DMS53 (cell line): Measurements from ENCODE around the gene SPIB.
A peak's percentile ranks its signal among the peaks of the same experiment; 100 is the strongest.
"Not testable (repeated sequence)": the region's sequence is repeated elsewhere in the genome, so short reads cannot be mapped to it uniquely, and the experiment has no call there.

Experiments
- DNase-seq: peaks from one replicate; lab custom pipeline; 2025; lab: John Stamatoyannopoulos, UW

Gene SPIB

GRCh38 chr19:50390952-50391351 lies 27.8 kb upstream of the SPIB start:
- not testable (repeated sequence) for DNase-seq

- no peak for DNase-seq
Observed at GRCh38 chr19:50392759-50393158, 26.0 kb upstream of the SPIB start.

GRCh38 chr19:50393589-50393988 lies 25.1 kb upstream of the SPIB start:
- DNase-seq: no peak

GRCh38 chr19:50394017-50394416 lies 24.7 kb upstream of the SPIB start:
- no peak for DNase-seq

GRCh38 chr19:50398675-50399367 lies 19.9 kb upstream of the SPIB start:
- DNase-seq: no peak

- no peak for DNase-seq
Observed at GRCh38 chr19:50399368-50399745, 19.4 kb upstream of the SPIB start.

- no peak for DNase-seq
Observed at GRCh38 chr19:50401605-50402450, 16.9 kb upstream of the SPIB start.

GRCh38 chr19:50402544-50403301 lies 16.0 kb upstream of the SPIB start:
- DNase-seq: no peak

- no peak for DNase-seq
Observed at GRCh38 chr19:50406156-50406820, 12.4 kb upstream of the SPIB start.

GRCh38 chr19:50406829-50407228 lies 11.9 kb upstream of the SPIB start:
- DNase-seq: no peak

GRCh38 chr19:50409347-50409746 lies 9.4 kb upstream of the SPIB start:
- DNase-seq: no peak

- no peak for DNase-seq
Observed at GRCh38 chr19:50410109-50410508, 8.6 kb upstream of the SPIB start.

GRCh38 chr19:50412419-50412818 lies 6.3 kb upstream of the SPIB start:
- no peak for DNase-seq

GRCh38 chr19:50413096-50413495 lies 5.6 kb upstream of the SPIB start:
- DNase-seq: no peak

- DNase-seq: no peak
Observed at GRCh38 chr19:50413531-50413930, 5.2 kb upstream of the SPIB start.

GRCh38 chr19:50414864-50415660 lies 3.7 kb upstream of the SPIB start:
- peak; percentile 78 for DNase-seq

GRCh38 chr19:50415661-50416033 lies 3.1 kb upstream of the SPIB start:
- no peak for DNase-seq

- no peak for DNase-seq
Observed at GRCh38 chr19:50416034-50416977, 2.4 kb upstream of the SPIB start.

GRCh38 chr19:50417111-50418081 lies 1.3 kb upstream of the SPIB start:
- DNase-seq: peak; percentile 83
